ENCODE results near the gene PLXNA4.
A peak's percentile ranks its signal among the peaks of the same experiment; 100 is the strongest.

Gene PLXNA4

DNA sequence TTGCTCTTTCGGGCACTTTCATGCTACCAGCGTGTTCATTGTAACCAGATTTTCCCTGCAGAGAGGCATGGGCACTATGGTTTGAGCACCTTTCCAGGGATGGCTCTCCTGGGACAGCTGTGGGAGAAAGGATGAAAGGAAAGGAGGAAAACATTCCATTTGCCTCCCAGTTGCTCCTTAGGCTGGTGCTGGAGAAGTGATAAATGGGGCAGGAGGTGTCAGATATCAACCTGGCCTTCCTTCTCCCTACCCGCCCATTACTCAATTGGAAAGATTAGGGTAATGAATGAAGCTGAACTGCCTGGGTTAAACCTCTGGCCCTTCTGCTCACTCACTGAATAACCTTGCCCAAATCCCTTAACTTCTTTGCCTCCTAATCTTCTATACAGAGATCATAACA, 228.4 kb downstream of the PLXNA4 start:
- DNase-seq: no peak
- intact Hi-C loops (cut with DNase I): no loop called here

DNA sequence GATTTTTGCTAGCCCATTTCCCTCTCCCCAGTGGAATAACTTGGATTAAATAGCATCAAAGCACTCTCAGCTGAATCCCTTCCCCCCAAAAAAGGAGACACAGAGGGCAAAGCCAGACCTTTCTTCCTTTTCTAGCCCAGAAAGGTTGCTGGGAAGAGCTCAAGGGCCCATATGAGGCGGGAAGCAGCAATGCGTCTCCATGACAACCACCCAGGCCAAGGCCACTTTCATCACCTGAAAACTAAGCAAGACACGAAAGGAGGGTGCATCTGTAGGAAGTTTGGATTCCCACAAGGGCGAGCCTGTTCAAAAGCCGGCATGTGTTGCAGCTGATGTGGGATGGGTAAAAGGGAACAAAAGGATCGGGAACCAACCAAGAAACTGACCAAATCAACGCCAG, 229.1 kb downstream of the PLXNA4 start:
- no peak for DNase-seq
- intact Hi-C loops (cut with DNase I): no loop called here

DNA sequence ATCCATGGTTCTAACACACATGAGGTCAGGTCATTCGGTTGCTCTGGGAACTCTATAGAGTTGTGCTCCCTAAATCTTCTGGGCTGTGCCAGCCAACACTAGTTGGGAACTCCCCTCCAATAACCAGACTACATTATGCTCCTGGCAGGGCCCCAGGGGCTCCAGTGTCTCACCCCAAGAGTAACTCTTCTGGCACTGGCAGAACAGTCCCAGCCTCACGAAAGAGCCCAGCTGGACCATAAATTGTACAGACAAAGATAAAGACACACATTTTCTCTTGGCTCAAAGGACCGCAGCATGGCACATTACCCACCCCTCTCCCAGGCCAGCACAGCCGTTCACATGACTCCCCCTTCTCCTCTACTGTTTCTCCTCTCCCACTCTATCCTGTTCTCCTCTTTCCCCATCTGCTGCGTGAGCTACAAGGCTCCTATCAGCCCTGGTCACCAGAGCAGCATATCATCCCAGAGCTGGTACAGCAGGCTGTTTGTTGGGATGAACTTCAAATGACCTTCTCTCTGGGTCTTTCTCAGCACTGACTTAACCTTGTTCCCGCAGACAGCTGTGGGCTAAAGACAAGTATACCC, 230.6 kb downstream of the PLXNA4 start:
- DNase-seq: no peak
- intact Hi-C loops (cut with DNase I): no loop called here

DNA sequence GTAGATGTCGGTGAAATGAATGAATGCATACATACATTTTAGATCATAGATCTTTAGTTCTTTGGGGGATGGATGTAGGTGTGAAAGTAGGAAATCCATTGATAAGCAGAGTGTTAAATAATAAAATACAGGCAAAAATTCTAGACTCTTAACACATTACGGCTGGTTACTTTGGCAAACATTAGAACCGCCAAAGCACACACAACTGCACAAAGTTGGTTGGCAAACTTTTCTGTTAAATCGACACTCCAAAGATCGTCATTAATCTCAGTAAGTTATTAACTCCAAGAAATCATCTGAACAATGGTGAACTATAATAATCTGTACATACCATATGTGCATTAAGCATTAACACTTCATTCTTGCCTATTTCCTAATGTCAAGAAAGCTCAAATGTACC, 231.2 kb downstream of the PLXNA4 start:
- intact Hi-C loops (cut with DNase I): no loop called here

DNA sequence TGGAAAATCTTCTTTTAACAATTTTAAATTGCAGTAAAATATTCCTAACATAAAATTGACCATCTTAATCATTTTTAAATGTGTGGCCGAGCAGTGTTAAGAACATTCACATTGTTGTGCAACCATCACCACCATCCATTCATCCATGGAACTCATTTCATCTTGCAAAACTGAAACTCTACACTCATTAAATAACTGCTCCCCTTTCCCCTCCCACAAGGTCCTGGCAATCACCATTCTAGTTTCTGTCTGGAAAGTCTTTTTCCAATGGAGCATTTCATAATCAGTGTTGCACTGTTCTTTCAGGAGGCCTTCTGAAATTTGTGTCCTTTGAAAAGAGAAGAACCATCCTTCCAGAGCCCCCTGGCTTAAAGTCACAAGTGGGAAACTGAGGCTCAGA, 233.1 kb downstream of the PLXNA4 start:
- no peak for DNase-seq
- intact Hi-C loops (cut with DNase I): no loop called here

More for the DNA sequence above, 231.2 kb downstream of the PLXNA4 start:
- DNase-seq: no peak

DNA sequence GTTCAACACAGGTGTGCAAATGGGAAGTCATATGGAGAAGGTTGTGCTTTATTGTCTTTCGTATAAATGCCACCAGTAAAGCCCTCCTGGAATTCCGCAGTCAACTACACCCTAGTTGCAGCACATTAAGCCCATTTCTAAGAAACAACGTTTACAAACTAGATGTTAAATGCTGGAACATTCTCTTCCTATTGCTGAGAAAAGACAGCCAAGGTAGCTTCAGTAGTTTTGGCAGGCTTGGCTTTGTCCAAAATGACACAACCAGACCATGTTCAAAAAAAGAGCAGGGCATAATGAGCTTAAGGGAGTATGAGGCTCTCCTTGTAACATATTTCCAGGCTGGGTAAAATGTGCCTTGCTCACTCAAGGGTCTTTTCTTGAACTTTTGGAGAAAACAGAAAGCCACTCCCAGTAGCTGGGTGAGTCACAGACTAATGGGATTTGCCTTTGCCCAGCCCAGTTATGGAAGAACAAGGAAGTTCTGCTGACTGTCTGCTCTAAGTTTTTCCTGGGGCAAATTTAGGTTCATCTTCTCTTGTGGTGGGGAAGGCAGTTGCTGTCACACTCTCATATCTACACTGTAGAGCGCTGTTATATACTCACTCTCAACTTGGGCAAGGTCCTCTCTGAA, 238.7 kb downstream of the PLXNA4 start:
- no peak for DNase-seq
- intact Hi-C loops (cut with DNase I): no loop called here

DNA sequence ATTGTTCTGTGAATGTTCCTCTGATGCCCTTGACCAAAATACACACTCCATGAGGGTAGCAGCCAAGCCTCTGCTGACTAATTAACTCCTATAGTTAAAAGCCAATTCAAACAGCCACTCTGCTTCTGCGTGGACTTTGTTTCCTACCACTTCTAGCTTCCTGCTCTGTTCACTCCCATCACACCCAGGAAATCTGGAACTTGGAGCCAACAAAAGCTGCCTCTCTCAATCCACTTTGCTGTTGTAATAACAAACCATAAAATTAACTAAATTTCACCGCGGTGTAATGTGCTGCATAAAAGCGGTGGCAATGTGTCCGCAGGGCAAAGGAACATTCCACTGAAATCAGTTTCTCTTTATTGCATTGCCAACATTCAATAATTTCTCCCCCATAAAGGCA, 239.5 kb downstream of the PLXNA4 start:
- no peak for DNase-seq
- intact Hi-C loops (cut with DNase I): no loop called here

DNA sequence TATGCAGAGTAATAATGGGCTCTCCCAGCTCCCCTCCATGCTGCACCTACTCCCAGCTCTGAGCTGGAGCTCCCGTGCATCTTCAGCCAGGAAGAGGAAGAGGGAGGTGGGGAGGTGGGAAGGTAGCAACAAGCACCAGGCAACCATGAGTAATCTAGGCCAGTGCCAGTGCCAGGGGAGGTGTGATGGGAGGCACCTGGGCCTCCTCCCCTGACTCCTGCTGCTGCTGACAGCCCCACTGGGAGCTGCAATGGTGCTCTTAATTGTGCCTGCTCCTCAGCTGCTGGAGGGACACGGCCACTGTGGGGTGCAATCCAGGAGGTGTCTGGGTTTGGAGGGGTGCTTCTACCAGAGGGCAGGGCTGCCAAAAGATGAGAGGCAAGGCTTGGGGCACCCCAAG, 243.0 kb downstream of the PLXNA4 start:
- intact Hi-C loops (cut with DNase I): no loop called here
- DNase-seq: peak in 7 of 10 donors; percentile 32 to 89 (median 51)

DNA sequence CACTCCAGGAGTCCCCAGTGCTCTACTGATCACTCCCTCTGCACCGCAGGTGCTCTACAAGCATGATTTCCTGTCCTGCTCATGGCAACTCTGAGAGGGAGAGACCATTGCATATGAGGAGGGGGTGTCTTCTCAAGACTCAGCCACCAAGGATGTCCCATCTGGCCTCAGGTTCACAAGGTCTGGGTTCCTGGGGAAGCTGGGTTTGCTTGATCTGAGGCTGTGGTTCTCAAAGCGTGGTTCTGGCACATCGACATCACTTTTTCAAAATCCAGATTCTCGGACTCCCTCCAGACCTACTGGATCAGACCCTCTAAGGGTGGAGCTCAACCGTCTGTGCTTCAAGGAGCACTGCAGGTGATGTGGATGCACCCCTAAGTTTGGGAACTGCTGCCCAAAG, 247.5 kb downstream of the PLXNA4 start:
- no peak for DNase-seq
- intact Hi-C loops (cut with DNase I): no loop called here

DNA sequence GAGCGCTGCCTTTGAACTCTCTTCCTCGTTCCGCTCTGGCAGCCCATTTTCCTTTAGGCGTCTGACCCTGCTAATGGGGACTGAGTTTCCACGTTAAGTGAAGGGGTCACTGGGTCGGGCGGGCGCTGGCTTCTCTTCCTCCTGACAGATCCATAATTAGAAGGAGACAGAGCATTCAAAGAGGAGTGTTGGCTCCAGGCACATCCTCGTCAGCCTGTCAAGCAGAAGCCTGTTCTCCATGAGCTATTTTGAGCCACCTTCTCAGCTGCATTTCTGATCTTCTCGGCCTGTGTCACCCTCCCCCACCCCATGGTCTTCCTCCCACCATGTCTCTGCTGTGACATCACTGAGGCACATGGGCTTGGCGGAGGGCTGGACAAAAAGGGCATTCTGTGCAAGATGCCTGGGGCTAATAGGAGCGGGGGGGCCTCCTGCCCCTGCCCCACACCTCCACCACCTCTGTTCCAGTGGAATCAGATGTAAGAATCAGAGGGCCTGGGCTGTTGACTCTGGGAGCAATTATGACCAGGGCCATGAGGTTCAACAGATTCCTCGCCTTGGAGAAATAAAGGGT, 248.1 kb downstream of the PLXNA4 start:
- intact Hi-C loops (cut with DNase I): no loop called here
- DNase-seq: no peak

DNA sequence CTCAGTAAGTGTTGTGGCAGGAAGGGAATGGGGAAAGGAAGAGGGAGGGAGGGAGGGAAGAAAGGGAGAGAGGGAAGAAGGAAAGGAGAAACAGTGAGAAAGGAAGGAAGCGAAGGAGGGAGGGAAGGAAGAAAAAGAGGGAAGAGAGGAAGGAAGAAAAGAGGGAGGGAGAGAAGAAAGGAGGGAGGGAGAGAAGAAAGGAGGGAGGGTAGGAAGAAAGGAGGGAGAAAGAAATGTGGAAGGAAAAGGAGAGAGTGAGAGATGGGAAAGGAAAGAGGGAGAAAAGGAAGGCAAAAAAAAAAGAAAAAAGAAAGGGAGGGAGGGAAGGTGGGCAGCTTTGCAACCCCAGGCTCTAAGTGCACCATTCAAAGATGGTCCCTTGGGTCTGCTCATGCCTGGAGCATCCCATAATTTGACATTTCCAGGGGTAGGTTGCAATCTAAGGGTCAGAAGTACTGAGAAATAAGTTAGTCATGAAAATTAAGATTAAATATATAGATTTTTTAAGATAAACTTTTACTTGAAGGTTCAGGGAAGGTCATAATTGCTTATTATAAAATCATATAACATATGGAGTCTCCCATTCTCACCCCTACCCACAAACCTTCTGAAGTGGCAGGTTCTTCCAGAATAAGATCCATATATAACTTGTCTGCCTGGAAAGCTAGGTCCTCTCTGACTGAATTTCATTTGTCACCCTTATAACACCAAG, 249.2 kb downstream of the PLXNA4 start:
- intact Hi-C loops (cut with DNase I): no loop called here
- DNase-seq: no peak

DNA sequence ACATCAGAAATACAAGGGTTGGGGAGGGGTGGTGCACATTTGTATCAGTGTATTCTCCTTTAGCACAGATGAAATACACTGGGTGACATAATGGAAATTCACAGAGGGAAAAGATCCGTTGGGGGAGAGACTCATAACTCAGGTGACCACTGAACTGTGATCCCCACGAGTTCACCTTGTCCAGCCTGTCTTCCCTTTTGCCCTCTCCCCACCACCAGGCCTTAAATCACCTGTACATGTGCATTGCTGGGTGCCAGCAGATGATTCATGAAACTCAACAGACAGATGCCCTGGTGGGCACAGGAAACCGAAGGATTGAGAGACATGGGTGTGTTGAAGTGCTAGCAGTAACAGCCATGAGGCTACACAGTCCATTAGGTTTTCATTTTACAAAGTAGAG, 253.3 kb downstream of the PLXNA4 start:
- DNase-seq: no peak
- intact Hi-C loops (cut with DNase I): no loop called here

DNA sequence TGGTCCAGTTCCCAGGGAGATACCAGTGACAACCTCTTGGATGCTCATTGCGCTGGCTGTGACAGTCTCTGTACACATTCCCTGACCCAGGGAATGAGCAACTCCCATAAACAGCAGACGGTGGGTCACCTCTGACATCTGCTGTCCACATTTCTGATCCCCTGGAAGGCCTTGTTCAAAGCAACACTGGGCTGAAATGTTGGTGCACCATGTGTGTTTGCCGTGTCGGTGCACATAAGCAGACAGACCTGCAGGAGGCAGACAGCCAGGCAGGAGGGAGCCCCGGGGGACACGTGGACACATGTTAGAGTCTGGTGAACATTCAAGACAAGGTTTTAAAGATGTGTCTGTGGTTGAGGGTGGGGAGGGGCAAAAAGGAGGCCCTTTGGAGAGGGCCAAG, 254.9 kb downstream of the PLXNA4 start:
- DNase-seq: no peak
- intact Hi-C loops (cut with DNase I): no loop called here

DNA sequence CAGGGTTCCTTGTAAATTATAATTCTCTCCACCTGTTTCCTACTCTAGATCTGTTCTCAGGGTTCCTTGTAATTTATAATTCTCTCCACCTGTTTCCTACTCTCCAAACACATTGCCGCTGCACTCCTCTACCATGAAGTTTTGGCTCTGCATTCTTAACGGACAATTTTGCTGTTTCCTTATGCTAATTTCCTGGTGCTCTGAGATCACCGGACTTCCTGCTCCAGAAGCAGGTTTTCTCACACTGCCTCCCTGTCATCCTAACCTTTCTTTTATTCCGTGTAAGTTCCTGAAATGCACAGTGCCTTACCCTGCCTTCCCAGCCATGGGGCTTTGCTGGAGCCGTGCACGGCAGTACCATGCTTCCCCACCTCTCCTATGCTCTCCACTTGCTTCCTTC, 256.8 kb downstream of the PLXNA4 start:
- intact Hi-C loops (cut with DNase I): loop anchor here (10.0 kb wide), 2 partner anchors 185 to 1695 kb away; no protein-coding TSS in a partner anchor
- no peak for DNase-seq

DNA sequence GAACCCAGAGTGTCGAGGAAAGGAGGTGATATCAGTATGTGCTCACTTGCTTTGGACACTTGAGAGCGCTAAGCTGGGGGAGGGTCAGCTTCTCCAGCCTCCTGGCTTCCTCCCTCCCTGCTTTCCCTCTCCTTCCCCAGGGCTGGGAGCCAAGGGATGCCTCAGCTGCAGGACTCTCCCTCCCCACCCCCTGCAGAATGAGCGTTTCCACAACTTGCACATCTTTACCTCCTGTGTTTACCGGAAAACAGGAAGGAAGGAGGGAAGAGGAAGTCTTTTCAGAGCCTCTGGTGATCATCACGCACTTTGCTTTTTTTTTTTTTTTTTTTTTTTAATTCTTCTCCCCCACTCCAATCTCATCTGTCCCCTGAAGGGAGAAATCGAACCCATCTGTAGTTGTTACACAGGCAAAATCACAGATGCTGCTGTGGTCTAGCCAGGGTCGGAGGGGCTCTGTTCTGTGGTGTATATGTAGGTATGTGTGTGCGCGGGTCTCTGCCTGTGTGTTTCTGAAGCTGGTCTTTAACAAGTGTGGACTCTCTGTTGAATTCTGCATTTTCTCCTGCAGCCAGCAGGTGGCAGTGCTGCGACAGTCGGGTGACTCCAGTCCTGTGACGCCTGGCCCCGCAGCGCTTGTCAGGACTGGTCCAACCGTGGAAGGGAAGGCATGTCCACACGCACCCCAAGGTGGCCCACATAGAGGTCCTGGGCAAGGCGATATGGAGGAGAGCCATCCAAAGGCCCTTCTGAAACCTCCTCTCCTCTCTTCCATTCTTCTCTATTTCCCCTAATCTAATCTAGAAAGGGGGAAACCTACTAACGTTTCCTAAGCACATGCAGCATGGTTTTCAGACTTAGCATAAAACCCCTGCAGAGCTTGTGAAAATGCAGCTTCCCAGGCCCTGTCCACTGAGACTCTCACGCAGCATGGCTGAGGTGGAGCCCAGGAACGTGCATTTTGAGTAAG, 257.6 kb downstream of the PLXNA4 start:
- peak; percentile 76 to 97 (median 89) for DNase-seq
- intact Hi-C loops (cut with DNase I): loop anchor here (1.0 to 10.0 kb wide), 3 partner anchors 186 to 1696 kb away; no protein-coding TSS in a partner anchor

DNA sequence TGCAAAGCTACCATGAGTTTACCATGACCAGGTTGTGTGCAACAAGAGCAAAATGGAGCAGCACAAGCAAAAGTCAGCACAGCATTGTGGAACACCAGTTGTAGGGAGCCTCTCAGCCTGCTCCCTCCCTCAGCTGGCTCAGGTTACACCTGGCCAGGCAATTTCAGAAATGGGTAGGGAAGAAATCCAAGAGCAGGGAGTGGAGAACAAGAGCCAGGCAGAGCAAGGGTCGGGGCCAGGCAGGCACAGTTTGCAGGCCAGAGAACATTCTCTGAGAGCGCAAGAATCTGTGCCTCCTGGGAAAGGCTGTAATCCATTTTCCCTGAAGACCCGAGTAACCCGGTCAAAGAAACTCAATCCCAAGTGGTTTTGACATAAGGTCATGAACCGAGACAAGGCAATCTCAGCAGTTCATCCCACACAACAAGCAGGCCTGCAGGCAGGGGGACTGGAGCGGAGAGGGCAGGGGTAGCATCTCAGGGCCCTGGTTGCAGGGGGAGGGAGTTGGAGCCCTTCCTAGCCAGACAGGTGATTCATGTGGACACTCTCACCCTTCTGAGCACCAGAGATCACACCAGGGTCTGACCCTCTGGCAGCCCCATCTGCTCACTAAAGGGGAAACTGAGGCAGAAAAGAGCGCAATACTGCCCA, 258.4 kb downstream of the PLXNA4 start:
- intact Hi-C loops (cut with DNase I): loop anchor here (1.0 to 10.0 kb wide), 3 partner anchors 187 to 1697 kb away; no protein-coding TSS in a partner anchor
- no peak for DNase-seq

DNA sequence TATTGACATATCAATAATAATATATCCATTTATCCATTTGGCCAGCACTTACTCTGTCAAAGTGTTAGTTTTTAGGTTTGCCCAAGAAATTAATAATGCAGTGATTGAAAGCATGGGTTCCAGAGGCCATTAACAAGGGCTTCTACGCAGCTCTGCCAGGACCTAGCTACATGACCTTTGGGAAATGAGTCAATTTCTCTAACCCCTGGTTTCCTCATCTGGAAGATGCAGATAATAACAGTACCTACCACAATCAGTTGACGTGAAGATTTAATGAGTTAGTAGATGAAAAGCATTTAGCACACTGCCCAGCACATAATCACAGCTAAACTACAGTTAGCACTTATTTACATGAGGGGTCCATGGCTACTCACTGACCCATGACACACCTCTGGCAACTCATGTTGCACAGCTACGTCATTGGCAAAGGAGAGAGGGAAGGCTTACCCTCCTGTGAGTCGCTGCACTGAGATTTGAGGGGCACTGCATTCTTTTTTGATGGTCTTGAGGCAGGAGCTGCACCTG, 263.7 kb downstream of the PLXNA4 start:
- DNase-seq: no peak
- intact Hi-C loops (cut with DNase I): loop anchor here (10.0 kb wide), 2 partner anchors 192 to 1702 kb away; no protein-coding TSS in a partner anchor

DNA sequence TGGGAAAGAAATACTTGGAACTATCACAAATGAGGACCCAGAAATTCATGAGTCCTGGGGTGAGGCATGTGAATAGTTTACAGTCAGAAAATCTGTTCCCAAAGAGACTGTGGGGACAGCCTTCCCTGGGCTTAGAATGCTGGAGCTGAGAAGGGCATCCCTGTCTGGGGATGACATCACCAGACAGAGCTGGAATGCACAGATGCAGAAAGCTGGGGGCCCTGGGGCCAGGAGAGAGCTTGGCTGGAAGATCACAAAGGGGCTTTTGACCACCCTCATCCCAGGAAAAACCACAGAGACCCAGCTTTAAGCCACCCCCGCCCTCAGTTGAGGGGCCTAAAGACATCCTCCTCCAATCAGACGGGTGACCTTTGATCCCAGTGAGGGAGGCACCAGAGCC, 264.5 kb downstream of the PLXNA4 start:
- no peak for DNase-seq
- intact Hi-C loops (cut with DNase I): loop anchor here (10.0 kb wide), 2 partner anchors 193 to 1703 kb away; no protein-coding TSS in a partner anchor

DNA sequence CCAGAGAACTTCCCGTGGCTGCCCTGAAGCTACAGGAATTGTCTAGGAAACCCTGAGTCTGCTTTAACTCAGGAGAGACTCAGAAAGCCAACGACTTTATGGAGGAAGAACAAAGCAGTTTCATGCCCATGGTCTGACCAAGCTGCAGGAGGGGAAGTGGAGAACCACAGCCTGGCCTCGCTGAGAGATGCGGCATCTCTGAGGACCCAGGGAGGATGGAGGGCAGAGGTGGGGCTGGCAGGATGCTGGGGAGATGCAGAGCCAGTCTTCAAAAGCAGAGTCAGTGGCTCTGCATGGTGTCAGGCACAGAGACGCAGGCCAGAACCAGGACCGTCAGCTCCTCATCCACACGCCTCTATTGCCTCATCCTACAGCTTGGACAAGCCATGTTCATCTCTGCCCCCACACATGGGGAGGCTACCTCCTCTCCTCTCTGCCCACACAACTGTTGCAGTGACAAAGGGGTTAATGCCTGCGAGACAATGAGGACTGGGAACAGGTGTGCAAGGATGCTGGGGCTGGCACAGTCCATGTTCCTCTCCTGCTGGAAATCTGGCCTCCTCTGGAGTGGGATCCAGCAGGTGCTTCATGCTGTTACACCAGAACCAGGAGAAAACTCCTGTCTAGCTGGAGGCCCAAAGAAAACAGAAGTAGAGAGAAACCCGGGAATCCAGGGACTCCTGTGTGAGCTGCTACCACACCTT, 267.0 kb downstream of the PLXNA4 start:
- DNase-seq: no peak
- intact Hi-C loops (cut with DNase I): no loop called here

Measured in posterior cingulate gyrus (tissue), 11 donors.